Measurements from ENCODE around the gene CYLD. TPM values are rescaled to one million over a fixed set of nuclear protein-coding genes. Genes with fewer than 3 reads are reported as not detected.

Gene CYLD
- total RNA-seq, 4 donors from 2014 or later: 5.2 to 56.5 (median 34.1) TPM

GRCh38 chr16:50818380-50818779 is 76.5 kb downstream of the CYLD start:
- Histone ChIP-seq H3K36me3 (no peaks in the 10 kb centered on the region), H3K27me3 (no peaks in the 10 kb centered on the region), H3K9me3 (no peaks in the 10 kb centered on the region), H3K27ac (no peak overlapping the region), H3K4me3 (no peak overlapping the region), H3K4me1 (no peaks in the 10 kb centered on the region)
- in situ Hi-C loops (cut with MboI; ENCODE audit: low pct_ligation_motif_present in 1 of 4, low pct_unique_long_range_greater_than_20kb in 1 of 4, low sequenced_read_pairs in 3 of 4): loop anchor here in 1 of 4 donors (25.0 kb wide), 1 partner anchor 431 kb away; no protein-coding TSS in a partner anchor
- TF ChIP-seq POLR2A (IDR thresholded peaks at IDR 0.05) (no peak), CTCF (IDR thresholded peaks at IDR 0.05) (no peak), EP300 (IDR thresholded peaks at IDR 0.05; ENCODE audit: low read depth) (no peak), POLR2AphosphoS5 (IDR thresholded peaks at IDR 0.05) (no peak)
- DNase-seq: no peak
- whole genome bisulfite sequencing, 2 donors (ENCODE audit: low coverage in 1 of 2): 90% methylated on average over 8 of the region's 8 CpGs; no CpG with 5 or more reads in 1 of the 2 donors
- intact Hi-C loops (cut with DNase I; ENCODE audit: low total_unique reads): no loop called here

- Histone ChIP-seq H3K9me3 (no peaks in the 10 kb centered on the region), H3K27ac (no peak overlapping the region), H3K4me3 (no peak overlapping the region), H3K36me3 (no peaks in the 10 kb centered on the region), H3K27me3 (no peaks in the 10 kb centered on the region), H3K4me1 (no peaks in the 10 kb centered on the region)
- in situ Hi-C loops (cut with MboI; ENCODE audit: low pct_ligation_motif_present in 1 of 4, low pct_unique_long_range_greater_than_20kb in 1 of 4, low sequenced_read_pairs in 3 of 4): loop anchor here in 1 of 4 donors (25.0 kb wide), 1 partner anchor 432 kb away; no protein-coding TSS in a partner anchor
- WGBS, 2 donors (ENCODE audit: low coverage in 1 of 2): 92% methylated on average over 6 of the region's 6 CpGs; no CpG with 5 or more reads in 1 of the 2 donors
- no peak for DNase-seq
- intact Hi-C loops (cut with DNase I; ENCODE audit: low total_unique reads): no loop called here
- TF ChIP-seq EP300 (IDR thresholded peaks at IDR 0.05; ENCODE audit: low read depth): no peak
- TF ChIP-seq POLR2A (IDR thresholded peaks at IDR 0.05): no peak
- no peak for TF ChIP-seq POLR2AphosphoS5 (IDR thresholded peaks at IDR 0.05)
- no peak for TF ChIP-seq CTCF (IDR thresholded peaks at IDR 0.05)
Observed at GRCh38 chr16:50819706-50820105, 77.8 kb downstream of the CYLD start.

GRCh38 chr16:50820225-50820624 is 78.3 kb downstream of the CYLD start:
- no peak for DNase-seq
- WGBS, 2 donors (ENCODE audit: low coverage in 1 of 2): 85 to 91% methylated on average over 5 of the region's 5 CpGs
- H3K9me3 ChIP-seq: no peaks in the 10 kb centered on the region
- no peaks in the 10 kb centered on the region for H3K36me3 ChIP-seq
- H3K27ac ChIP-seq: no peak overlapping the region
- no peaks in the 10 kb centered on the region for H3K27me3 ChIP-seq
- no peak overlapping the region for H3K4me3 ChIP-seq
- TF ChIP-seq POLR2AphosphoS5 (IDR thresholded peaks at IDR 0.05): no peak
- no peak for TF ChIP-seq POLR2A (IDR thresholded peaks at IDR 0.05)
- intact Hi-C loops (cut with DNase I; ENCODE audit: low total_unique reads): no loop called here
- in situ Hi-C loops (cut with MboI; ENCODE audit: low pct_ligation_motif_present in 1 of 4, low pct_unique_long_range_greater_than_20kb in 1 of 4, low sequenced_read_pairs in 3 of 4): loop anchor here in 1 of 4 donors (25.0 kb wide), 1 partner anchor 433 kb away; no protein-coding TSS in a partner anchor
- no peaks in the 10 kb centered on the region for H3K4me1 ChIP-seq

GRCh38 chr16:50821586-50821985 is 79.7 kb downstream of the CYLD start:
- H3K27ac ChIP-seq: no peak overlapping the region
- 81 to 92% methylated on average over 6 of the region's 6 CpGs for WGBS, 2 donors (ENCODE audit: low coverage in 1 of 2)
- H3K36me3 ChIP-seq: no peaks in the 10 kb centered on the region
- no peaks in the 10 kb centered on the region for H3K4me1 ChIP-seq
- no peak for DNase-seq
- intact Hi-C loops (cut with DNase I; ENCODE audit: low total_unique reads): no loop called here
- in situ Hi-C loops (cut with MboI; ENCODE audit: low pct_ligation_motif_present in 1 of 4, low pct_unique_long_range_greater_than_20kb in 1 of 4, low sequenced_read_pairs in 3 of 4): loop anchor here in 1 of 4 donors (25.0 kb wide), 1 partner anchor 434 kb away; no protein-coding TSS in a partner anchor
- no peak overlapping the region for H3K4me3 ChIP-seq
- TF ChIP-seq CTCF (IDR thresholded peaks at IDR 0.05) (no peak), POLR2A (IDR thresholded peaks at IDR 0.05) (no peak)
- no peaks in the 10 kb centered on the region for H3K27me3 ChIP-seq
- H3K9me3 ChIP-seq: no peaks in the 10 kb centered on the region

GRCh38 chr16:50822671-50823070 is 80.8 kb downstream of the CYLD start:
- H3K27me3 ChIP-seq: no peaks in the 10 kb centered on the region
- in situ Hi-C loops (cut with MboI; ENCODE audit: low pct_ligation_motif_present in 1 of 4, low pct_unique_long_range_greater_than_20kb in 1 of 4, low sequenced_read_pairs in 3 of 4) (loop anchor here in 1 of 4 donors (25.0 kb wide), 1 partner anchor 435 kb away; no protein-coding TSS in a partner anchor), intact Hi-C loops (cut with DNase I; ENCODE audit: low total_unique reads) (no loop called here)
- H3K4me1 ChIP-seq: no peaks in the 10 kb centered on the region
- no peak for TF ChIP-seq POLR2A (IDR thresholded peaks at IDR 0.05)
- no peak for TF ChIP-seq POLR2AphosphoS5 (IDR thresholded peaks at IDR 0.05)
- no peak for TF ChIP-seq EP300 (IDR thresholded peaks at IDR 0.05; ENCODE audit: low read depth)
- no peaks in the 10 kb centered on the region for H3K9me3 ChIP-seq
- DNase-seq: no peak
- 83 to 94% methylated on average over 6 to 9 of the region's 9 CpGs for WGBS, 2 donors (ENCODE audit: low coverage in 1 of 2)
- H3K27ac ChIP-seq: no peak overlapping the region
- no peak overlapping the region for H3K4me3 ChIP-seq
- no peaks in the 10 kb centered on the region for H3K36me3 ChIP-seq

Measured in transverse colon (tissue), 4 donors.